ENCODE results near the gene APLP1.

- TF ChIP-seq, protein P1, sequence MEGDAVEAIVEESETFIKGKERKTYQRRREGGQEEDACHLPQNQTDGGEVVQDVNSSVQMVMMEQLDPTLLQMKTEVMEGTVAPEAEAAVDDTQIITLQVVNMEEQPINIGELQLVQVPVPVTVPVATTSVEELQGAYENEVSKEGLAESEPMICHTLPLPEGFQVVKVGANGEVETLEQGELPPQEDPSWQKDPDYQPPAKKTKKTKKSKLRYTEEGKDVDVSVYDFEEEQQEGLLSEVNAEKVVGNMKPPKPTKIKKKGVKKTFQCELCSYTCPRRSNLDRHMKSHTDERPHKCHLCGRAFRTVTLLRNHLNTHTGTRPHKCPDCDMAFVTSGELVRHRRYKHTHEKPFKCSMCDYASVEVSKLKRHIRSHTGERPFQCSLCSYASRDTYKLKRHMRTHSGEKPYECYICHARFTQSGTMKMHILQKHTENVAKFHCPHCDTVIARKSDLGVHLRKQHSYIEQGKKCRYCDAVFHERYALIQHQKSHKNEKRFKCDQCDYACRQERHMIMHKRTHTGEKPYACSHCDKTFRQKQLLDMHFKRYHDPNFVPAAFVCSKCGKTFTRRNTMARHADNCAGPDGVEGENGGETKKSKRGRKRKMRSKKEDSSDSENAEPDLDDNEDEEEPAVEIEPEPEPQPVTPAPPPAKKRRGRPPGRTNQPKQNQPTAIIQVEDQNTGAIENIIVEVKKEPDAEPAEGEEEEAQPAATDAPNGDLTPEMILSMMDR (conservative IDR thresholded peaks at IDR 0.05 in 1 of 2, IDR thresholded peaks at IDR 0.05 in 1 of 2; ENCODE audit: low read depth in 1 of 2, low read length in 2 of 2), result no peak
- TF ChIP-seq EZH2 (IDR thresholded peaks at IDR 0.05; ENCODE audit: low read length, missing control alignments), result no peak
Observed at GRCh38 chr19:35919306-35919705, 50.9 kb downstream of the APLP1 start.

Data from fibroblast of lung (primary cell).